H54 (cell line): ENCODE measurements around the gene EDN3.
"Not testable (repeated sequence)": the region's sequence is repeated elsewhere in the genome, so short reads cannot be mapped to it uniquely, and the experiment has no call there.

ENCODE experiments used
- DNase-seq: peaks from one replicate; pipeline ENCODE4 v3.0.0; 2011; ENCODE audit warnings: low spot score, mixed read lengths; ENCODE audit not compliant: insufficient read length
- FAIRE-seq: peaks from 3 replicates; lab custom pipeline; 2011; peaks lifted over from hg19 to GRCh38; lab: Jason Lieb, UNC
- POLR2A ChIP-seq: IDR thresholded peaks from 2 replicates; pipeline ENCODE4 v1.6.1; 2011; ENCODE audit warnings: low read depth, mild to moderate bottlenecking, low read length

The EDN3 gene

DNA sequence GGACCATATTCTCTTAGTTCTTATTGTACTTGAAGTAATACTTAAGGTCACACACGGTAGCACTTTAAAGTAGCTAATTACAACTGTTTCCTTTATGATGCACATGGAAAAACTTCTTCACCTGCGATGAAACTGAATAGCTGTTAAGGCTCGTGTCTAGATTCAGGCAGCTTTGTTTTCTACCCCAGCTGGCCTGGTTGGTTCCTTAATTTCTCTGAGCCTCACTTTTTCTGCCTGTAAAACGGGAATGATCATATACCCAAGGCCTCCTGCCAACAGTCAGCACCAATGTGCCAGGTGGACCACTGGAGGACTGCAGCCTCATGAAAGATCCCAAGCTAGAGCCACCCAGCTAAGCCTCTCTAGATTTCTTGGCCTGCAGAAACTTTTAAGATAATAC lies 35.0 kb downstream of the EDN3 start:
- FAIRE-seq (no peak), DNase-seq (no peak)
- TF ChIP-seq POLR2A, result no peak

DNA sequence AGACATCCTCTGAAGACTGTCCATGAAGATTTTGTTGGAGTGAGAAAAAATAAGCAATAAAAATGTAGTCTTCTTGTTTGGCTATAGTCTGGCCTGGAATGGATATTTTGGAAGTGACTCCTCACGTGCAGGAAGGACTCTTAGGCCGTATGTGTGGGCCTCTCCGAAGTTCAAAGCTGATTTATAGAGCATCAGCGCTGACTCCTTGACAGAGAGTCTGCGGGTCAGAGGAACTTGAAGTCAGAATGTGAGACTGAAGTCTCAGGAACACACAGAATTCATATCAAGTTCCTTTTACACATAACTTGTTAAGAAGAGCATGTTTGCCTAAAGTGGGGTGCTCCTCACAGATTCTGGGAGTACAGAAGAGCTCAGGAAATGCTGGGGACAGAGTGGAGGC lies 36.1 kb downstream of the EDN3 start:
- TF ChIP-seq POLR2A, result no peak
- DNase-seq (no peak), FAIRE-seq (no peak)

- not testable (repeated sequence) for FAIRE-seq
These were observed 38.0 kb downstream of the EDN3 start for GRCh38 chr20:59338444-59338843.

GRCh38 chr20:59340201-59340885 lies 39.9 kb downstream of the EDN3 start:
- no peak for TF ChIP-seq POLR2A
- FAIRE-seq, result no peak
- DNase-seq, result no peak

More at GRCh38 chr20:59338444-59338843, 38.0 kb downstream of the EDN3 start:
- not testable (repeated sequence) for DNase-seq

DNA sequence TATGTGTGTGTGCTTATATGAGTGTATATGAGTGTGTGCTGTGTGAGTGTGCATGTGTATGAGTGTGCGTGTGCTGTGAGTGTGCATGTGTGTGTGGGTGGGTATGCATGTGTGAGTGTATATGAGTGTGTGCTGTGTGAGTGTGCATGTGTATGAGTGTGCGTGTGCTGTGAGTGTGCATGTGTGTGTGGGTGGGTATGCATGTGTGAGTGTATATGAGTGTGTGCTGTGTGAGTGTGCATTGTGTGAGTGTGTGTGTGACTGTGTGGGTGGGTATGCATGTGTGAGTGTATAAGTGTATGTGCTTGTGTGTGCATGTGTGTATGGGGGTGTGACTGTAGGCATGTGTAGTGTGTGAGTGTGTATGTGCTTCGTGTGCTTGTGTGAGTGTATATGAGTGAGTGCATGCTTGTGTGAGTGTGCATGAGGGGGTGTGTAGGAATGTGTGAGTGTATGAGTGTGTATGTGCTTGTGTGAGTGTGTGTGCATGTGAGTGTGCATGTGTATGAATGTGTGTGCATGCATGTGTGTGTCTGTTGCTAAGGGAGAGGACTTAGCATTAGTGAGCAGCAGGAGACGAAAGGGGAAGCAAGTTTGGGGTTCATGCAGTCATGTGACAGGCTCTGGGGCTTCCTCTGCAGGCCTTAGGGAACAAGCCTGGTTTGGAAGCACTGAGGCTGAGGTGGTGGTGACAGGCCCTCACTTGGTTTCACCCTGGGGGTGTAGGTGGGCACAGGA lies 41.0 kb downstream of the EDN3 start:
- not testable (repeated sequence) for DNase-seq, FAIRE-seq

GRCh38 chr20:59342023-59342957 lies 41.9 kb downstream of the EDN3 start:
- FAIRE-seq (no peak), DNase-seq (no peak)
- no peak for TF ChIP-seq POLR2A

DNA sequence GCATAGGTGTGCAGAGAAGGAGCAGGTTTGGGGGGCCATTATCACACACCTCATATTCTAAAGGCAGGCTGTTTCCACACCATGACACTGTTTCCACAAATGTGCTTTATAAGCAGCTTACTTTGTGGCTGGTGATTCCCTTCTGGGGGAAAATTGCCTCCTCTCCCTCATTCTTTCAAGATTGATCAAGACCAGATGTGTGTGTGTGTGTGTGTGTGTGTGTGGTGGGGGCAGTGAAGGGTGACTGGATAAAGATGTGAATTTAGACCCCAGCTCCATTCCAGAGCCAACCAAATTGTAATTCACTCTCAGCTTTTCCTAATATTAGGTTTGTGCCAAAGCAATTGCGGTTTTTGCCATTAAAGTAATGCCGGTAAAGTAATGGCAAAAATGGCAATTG lies 45.6 kb downstream of the EDN3 start:
- FAIRE-seq (no peak), DNase-seq (no peak)
- TF ChIP-seq POLR2A, result no peak

- FAIRE-seq (no peak), DNase-seq (no peak)
- TF ChIP-seq POLR2A, result no peak
These were observed 48.9 kb downstream of the EDN3 start for GRCh38 chr20:59349277-59349676.

DNA sequence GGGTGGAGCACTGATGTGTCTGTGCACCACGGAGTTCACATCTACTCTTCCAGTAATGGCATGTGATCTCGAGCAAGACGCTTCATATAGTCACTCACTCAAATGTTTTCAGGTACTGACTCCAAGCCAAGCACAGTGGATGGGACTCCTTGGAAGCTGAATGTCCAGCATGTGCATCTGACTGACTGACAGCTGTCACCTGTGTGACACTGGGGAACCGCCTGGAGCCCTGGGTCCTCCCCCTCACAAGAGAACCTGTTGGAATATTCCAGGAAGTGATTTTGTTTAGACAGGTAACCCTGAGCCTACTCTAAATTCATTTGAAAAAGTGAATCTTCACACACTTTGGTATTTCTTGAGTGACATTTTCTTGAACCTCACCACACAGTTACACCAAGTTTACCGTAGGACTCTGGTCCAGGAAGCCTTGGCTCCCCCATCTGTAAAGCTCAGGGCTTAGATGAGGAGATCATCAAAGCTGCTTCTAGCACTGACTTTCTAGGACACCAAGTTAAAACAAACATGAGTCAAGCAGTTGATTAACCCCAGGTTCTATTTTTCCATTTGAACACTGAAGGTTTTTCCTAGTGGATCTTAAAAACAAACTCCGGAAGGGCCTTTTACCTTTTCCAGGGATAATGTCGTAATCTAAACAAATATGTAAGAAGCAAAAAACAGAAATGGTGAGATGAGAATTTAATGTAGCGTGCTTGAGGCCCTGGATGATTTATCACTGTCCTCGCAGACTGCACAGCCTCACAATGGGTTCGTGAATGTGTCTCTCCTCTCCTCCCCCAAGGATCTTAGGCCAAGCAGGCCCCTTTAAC lies 50.1 kb downstream of the EDN3 start:
- no peak for TF ChIP-seq POLR2A
- FAIRE-seq (no peak), DNase-seq (no peak)

DNA sequence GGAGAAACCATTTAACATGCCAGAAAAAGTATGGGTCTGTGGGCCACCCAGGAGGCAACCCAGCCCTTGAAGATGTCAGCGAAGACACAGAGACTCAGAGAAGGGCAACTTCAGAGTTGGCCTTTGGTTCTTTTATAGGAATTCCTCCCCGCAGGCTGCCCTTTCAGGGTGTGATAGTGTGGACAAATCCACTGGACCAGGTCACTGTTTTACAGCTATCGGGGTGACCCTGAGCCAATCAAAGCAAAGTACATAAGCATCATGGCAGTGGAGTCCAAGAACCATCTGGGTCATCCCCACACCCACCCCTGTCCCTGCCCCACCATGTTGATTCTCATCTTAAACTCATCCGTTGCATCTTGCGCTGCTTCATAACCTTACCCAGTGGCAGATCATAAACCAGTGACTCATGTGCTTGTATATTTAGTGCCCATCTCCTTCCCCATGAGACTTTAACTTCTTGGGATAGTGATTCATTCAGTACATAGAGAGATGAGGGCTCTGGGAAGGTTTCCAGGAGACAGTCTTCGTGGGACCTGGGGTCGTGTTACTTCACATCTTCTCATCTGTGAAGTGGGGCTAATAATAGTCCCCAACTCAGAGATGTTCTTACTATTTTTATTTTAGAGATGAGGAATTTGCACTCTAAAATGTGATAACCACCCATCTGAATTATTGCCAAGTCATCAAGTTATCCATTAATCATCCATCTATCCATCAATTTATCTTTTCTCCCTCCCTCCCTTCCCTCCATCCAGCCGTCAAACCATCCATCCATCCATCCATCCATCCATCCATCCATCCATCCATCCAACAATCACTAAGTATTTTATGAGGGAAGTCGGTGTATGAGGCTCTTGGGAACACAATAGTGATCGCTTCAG lies 51.0 kb downstream of the EDN3 start:
- FAIRE-seq (no peak), DNase-seq (no peak)
- TF ChIP-seq POLR2A, result no peak

DNA sequence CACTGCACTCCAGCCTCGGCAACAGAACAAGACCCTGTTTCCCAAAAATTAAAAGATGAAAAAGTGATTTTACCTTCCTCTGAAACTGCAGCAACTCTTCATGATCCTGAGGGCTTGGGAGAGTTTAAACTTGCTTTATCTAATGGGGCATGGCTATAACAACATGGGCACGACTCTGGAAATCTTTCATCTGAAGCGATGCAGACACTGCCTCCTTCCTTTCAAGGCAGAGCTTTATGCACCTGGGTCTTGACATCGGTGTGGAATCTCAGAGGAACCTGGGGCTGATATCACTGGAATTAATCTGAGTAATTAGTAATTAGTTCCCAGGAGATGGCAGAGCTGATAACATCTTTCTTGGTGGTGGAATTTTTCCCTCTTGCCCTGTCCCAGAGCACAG lies 52.1 kb downstream of the EDN3 start:
- DNase-seq (no peak), FAIRE-seq (no peak)
- no peak for TF ChIP-seq POLR2A

- no peak for DNase-seq
- FAIRE-seq, result no peak
- no peak for TF ChIP-seq POLR2A
These were observed 52.6 kb downstream of the EDN3 start for GRCh38 chr20:59352990-59353389.
